OCI-LY7 (cell line): Measurements from ENCODE around the gene FAM117A.

Source experiments
- EZH2phosphoT487 ChIP-seq: fragments of 200-600 bp; sonication (generic); IDR thresholded peaks from 2 replicates; pipeline ENCODE4 v1.6.1; 2018; ENCODE audit warnings: low read depth, borderline replicate concordance, mild to moderate bottlenecking, mixed run types, antibody characterized with exemption, low read length, moderate library complexity, mixed read lengths
- TF ChIP-seq, protein P1 (sequence below): fragments of 200-600 bp; sonication (generic); conservative IDR thresholded peaks from 2 replicates; pipeline ENCODE4 v1.5.1; 2014; ENCODE audit warnings: mild to moderate bottlenecking, antibody characterized with exemption, low read length, moderate library complexity, mixed read lengths

DNA sequence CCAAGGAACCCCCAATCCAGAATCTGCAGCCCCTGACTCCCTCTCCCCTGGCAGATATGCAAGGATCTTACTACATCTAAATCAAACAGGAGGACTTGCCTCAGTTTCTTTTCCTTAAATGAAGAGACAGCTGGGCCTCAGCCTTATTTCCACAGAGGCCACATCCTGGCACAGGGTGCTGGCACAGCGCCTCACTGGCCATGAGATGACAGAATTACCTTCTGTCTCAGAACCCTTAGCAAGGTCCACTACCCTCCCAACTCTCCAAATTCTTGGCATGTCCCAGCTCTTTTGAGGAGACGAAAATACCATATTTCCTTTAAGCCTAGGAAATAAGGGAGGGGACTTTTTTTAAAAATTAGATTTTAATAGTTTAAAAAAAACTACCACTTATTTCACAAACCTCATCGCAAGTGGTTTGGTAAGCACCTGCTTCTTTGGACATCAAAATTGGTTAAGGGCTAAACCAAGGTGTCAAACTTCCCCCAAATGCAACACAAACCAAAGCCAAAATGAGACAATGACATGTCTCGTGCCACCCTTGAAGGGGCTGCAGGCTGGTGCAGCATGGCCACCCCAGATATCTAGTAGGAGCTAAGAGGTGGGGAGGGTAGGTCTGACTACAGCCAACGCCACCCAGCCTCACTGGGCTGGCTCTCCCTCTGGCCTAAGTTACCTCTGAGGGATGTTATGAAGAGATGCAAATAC lies 25.3 kb downstream of the FAM117A start:
- TF ChIP-seq, protein P1, sequence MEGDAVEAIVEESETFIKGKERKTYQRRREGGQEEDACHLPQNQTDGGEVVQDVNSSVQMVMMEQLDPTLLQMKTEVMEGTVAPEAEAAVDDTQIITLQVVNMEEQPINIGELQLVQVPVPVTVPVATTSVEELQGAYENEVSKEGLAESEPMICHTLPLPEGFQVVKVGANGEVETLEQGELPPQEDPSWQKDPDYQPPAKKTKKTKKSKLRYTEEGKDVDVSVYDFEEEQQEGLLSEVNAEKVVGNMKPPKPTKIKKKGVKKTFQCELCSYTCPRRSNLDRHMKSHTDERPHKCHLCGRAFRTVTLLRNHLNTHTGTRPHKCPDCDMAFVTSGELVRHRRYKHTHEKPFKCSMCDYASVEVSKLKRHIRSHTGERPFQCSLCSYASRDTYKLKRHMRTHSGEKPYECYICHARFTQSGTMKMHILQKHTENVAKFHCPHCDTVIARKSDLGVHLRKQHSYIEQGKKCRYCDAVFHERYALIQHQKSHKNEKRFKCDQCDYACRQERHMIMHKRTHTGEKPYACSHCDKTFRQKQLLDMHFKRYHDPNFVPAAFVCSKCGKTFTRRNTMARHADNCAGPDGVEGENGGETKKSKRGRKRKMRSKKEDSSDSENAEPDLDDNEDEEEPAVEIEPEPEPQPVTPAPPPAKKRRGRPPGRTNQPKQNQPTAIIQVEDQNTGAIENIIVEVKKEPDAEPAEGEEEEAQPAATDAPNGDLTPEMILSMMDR = no peak
- no peak for TF ChIP-seq EZH2phosphoT487
